Fibroblast of lung (primary cell): ENCODE measurements around the gene CCR7. TPM values are rescaled to one million over a fixed set of nuclear protein-coding genes. Genes with fewer than 3 reads are reported as not detected.
A peak's percentile ranks its signal among the peaks of the same experiment; 100 is the strongest.

Experiments used
- DNase-seq, 2 donors: peaks; one replicate each; pipeline versions ENCODE4 v3.0.0 to v3.0.0-alpha.2; 2010; ENCODE audit warnings: low read depth in 2 of 2
- H2AFZ ChIP-seq: 2 replicates; pipeline ENCODE4 v1.5.1; 2012; ENCODE audit warnings: low read length, control low read depth, inconsistent platforms
- H3K27ac ChIP-seq: 2 replicates; pipeline ENCODE4 v1.5.1; 2011; ENCODE audit warnings: low read length, control low read depth; ENCODE audit not compliant: insufficient read depth
- H3K27me3 ChIP-seq: 2 replicates; pipeline ENCODE4 v1.5.1; 2011; ENCODE audit warnings: mild to moderate bottlenecking, low read length; ENCODE audit not compliant: control insufficient read depth, insufficient read depth
- H3K36me3 ChIP-seq: 2 replicates; pipeline ENCODE4 v1.5.1; 2011; ENCODE audit warnings: low read length; ENCODE audit not compliant: control insufficient read depth, insufficient read depth
- H3K4me1 ChIP-seq: 2 replicates; pipeline ENCODE4 v1.5.1; 2011; ENCODE audit warnings: low read length; ENCODE audit not compliant: control insufficient read depth, insufficient read depth; ENCODE audit errors: extremely low read depth
- H3K4me2 ChIP-seq: 2 replicates; pipeline ENCODE4 v1.5.1; 2011; ENCODE audit warnings: low read length, control low read depth; ENCODE audit not compliant: insufficient read depth; ENCODE audit errors: extremely low read depth
- H3K4me3 ChIP-seq, 4 experiments: fragments of 200-600 bp in 1 of 4; sonication (generic) in 1 of 4; replicated peaks in 1 of 4; 2 replicates each; pipeline ENCODE4 v1.5.1; 2011 to 2016; ENCODE audit warnings: low read length in 4 of 4, low read depth in 3 of 4, mild to moderate bottlenecking in 3 of 4, control low read depth in 2 of 4, inconsistent platforms in 1 of 4, mixed read lengths in 1 of 4; ENCODE audit not compliant: insufficient read depth in 1 of 4; ENCODE audit errors: control extremely low read depth in 1 of 4
- H3K79me2 ChIP-seq: 2 replicates; pipeline ENCODE4 v1.5.1; 2012; ENCODE audit warnings: mild to moderate bottlenecking, low read length, inconsistent platforms; ENCODE audit not compliant: control insufficient read depth, insufficient read depth
- H3K9ac ChIP-seq: 2 replicates; pipeline ENCODE4 v1.5.1; 2011; ENCODE audit warnings: mild to moderate bottlenecking, low read length, control low read depth; ENCODE audit not compliant: insufficient read depth
- H3K9me3 ChIP-seq: 2 replicates; pipeline ENCODE4 v1.5.1; 2012; ENCODE audit warnings: low read depth, low read length; ENCODE audit not compliant: control insufficient read depth, insufficient read depth
- H4K20me1 ChIP-seq: 2 replicates; pipeline ENCODE4 v1.5.1; 2011; ENCODE audit warnings: low read length; ENCODE audit not compliant: control insufficient read depth, insufficient read depth; ENCODE audit errors: extremely low read depth
- EZH2 ChIP-seq: IDR thresholded peaks from 2 replicates; pipeline ENCODE4 v1.5.1; 2012; ENCODE audit warnings: low read length, control low read depth, mild to moderate bottlenecking; ENCODE audit errors: missing control alignments
- polyA plus RNA-seq, 2 donors: library from polyadenylated mRNA; depleted of rRNA in 1 of 2; stranded (reverse) in 1 of 2; unstranded in 1 of 2; fragments of >200 nt; gene quantifications; 2 replicates each; pipeline ENCODE4 v1.2.1, GENCODE V29; 2011 to 2012; ENCODE audit warnings: missing spikeins in 1 of 2
- total RNA-seq: library from RNA; depleted of rRNA; stranded (reverse); fragments of >200 nt; gene quantifications from 2 replicates; pipeline ENCODE4 v1.2.1, GENCODE V29; 2014
- TF ChIP-seq, protein P1 (sequence below), 2 donors: IDR thresholded peaks in 1 of 2; conservative IDR thresholded peaks in 1 of 2; 1 replicate in 1 of 2; 2 replicates in 1 of 2; pipeline ENCODE4 v1.5.1; 2011 to 2012; ENCODE audit warnings: low read length in 2 of 2, control low read depth in 1 of 2, inconsistent platforms in 1 of 2, low read depth in 1 of 2, mild to moderate bottlenecking in 1 of 2

CCR7 gene
- total and polyA plus RNA-seq, 2 donors (not counting 1 experiment from before 2014, with no cell fraction given): under 0.01 to 0.10 TPM

DNA sequence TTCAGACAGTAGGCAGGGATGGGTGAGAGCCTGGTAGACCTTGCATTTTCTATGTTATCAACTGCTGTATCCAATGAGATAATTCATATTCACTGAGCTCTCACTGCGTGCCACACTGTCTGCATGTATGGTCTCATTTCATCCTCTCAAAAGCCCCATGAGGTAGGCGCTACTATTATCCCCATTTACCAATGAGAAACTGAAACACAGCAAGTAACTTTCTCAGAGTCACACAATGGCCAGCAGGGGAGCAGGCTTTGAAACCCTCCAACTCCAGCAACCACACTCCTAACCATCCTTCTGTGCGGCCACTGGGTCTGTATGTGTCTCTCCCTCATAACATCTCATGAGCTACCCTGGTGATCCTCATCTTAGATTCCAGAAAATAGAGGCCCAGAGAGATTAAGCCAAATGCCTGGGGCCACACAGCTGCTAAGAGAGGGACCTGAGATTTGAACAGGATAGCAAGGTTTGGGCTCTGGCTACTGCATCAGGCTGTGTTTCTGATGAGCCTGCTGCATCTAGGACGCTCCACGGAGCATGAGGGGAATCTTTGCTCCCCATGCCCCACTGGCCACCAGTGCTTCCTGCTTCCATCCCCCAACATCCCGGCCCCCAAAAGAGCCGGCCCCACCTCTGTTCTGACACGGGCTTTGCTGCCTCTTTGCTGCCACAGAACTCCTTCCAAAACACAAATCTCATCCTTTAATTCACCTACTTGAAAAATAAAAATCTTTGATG, 3.2 kb downstream of the CCR7 start:
- H3K4me1 ChIP-seq: peaks cover 17% of the 10 kb centered on the region
- H3K4me3 ChIP-seq: no peak overlapping the region
- H3K9ac ChIP-seq: no peak overlapping the region
- H3K27me3 ChIP-seq: peaks cover 27% of the 10 kb centered on the region
- no peaks in the 10 kb centered on the region for H3K79me2 ChIP-seq
- TF ChIP-seq EZH2: no peak
- TF ChIP-seq, protein P1, sequence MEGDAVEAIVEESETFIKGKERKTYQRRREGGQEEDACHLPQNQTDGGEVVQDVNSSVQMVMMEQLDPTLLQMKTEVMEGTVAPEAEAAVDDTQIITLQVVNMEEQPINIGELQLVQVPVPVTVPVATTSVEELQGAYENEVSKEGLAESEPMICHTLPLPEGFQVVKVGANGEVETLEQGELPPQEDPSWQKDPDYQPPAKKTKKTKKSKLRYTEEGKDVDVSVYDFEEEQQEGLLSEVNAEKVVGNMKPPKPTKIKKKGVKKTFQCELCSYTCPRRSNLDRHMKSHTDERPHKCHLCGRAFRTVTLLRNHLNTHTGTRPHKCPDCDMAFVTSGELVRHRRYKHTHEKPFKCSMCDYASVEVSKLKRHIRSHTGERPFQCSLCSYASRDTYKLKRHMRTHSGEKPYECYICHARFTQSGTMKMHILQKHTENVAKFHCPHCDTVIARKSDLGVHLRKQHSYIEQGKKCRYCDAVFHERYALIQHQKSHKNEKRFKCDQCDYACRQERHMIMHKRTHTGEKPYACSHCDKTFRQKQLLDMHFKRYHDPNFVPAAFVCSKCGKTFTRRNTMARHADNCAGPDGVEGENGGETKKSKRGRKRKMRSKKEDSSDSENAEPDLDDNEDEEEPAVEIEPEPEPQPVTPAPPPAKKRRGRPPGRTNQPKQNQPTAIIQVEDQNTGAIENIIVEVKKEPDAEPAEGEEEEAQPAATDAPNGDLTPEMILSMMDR (conservative IDR thresholded peaks at IDR 0.05 in 1 of 2, IDR thresholded peaks at IDR 0.05 in 1 of 2; ENCODE audit: low read depth in 1 of 2, low read length in 2 of 2): peak in 1 of 2 donors; percentile 21
- no peak overlapping the region for H3K27ac ChIP-seq
- no peaks in the 10 kb centered on the region for H4K20me1 ChIP-seq
- no peak overlapping the region for H3K4me2 ChIP-seq
- no peak overlapping the region for H2AFZ ChIP-seq
- H3K36me3 ChIP-seq: no peaks in the 10 kb centered on the region
- no peaks in the 10 kb centered on the region for H3K9me3 ChIP-seq
- DNase-seq: no peak

DNA sequence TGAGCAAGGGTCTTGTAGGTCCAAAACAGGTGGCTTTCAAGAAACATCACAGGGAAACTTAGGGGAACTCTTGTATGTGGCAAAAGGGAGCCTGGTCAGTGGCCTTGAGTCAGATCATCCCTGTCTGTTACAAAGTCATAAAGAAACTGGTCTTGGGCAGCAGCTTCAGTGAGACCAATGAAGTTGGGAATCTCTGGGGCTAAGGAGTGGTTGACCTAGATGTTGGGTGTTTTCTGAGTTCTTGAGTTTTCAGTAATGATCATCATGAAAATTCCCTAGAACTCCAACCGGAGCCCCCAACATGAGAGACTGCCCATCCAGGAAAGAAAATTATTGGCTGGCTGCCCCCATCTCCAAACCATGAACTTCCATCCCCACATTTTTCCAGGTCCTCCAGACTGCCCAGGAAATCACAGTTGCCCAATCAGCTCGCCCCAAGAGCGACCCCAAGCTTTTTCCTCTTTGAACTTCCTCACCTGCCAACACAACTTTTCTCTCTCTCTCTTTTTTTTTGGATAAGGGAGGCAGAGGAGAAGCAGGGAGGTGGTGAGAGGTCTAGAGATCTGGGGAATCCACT, 3.9 kb downstream of the CCR7 start:
- Histone ChIP-seq H3K9ac (no peak overlapping the region), H3K27ac (no peak overlapping the region), H2AFZ (no peak overlapping the region), H3K36me3 (no peaks in the 10 kb centered on the region), H3K79me2 (no peaks in the 10 kb centered on the region), H3K4me3 (no peak overlapping the region), H3K4me2 (no peak overlapping the region), H3K4me1 (peaks cover 23% of the 10 kb centered on the region), H4K20me1 (no peaks in the 10 kb centered on the region), H3K27me3 (peaks cover 27% of the 10 kb centered on the region), H3K9me3 (no peaks in the 10 kb centered on the region)
- TF ChIP-seq, protein P1 (conservative IDR thresholded peaks at IDR 0.05 in 1 of 2, IDR thresholded peaks at IDR 0.05 in 1 of 2; ENCODE audit: low read depth in 1 of 2, low read length in 2 of 2): no peak
- no peak for TF ChIP-seq EZH2
- DNase-seq: no peak

DNA sequence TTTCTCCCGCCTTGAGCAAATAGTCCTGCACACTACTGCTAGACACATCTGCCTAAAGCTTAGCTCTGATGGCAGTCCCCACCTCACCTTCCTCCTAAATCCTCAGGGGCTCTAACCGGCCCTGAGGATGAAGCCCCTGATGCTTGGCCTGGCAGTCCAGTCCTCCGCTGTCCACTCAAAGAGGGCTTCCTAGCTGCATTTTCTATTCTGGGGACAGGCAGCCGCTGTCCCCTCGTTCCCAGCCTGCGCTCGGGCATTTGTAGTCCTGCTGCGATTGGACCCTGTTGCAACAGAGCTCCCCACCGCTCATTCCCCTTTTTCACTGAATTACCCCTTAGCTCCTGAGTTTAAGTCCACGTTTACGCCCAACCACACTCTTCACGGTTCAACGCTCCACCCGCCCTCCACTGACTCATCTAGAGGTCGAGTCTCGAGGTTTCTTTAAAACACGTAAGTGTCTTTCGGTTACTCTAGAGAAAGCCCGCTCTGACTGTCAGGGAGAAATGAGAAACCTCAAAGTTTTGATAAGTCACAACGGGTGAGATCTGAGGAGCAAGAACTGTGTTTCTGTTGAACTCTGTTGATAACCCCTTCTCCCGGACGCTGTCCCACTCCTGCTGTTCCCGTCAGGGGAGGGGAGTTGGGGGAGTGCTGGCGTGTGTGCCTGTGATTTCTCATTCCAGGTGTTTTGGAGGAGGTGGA, 4.5 kb downstream of the CCR7 start:
- Histone ChIP-seq H3K4me3 (peak overlapping the region in 1 of 4 experiments; percentile 5), H3K79me2 (no peaks in the 10 kb centered on the region), H3K4me1 (peaks cover 25% of the 10 kb centered on the region), H4K20me1 (no peaks in the 10 kb centered on the region), H3K27me3 (peaks cover 27% of the 10 kb centered on the region), H3K9me3 (no peaks in the 10 kb centered on the region), H2AFZ (peak overlapping the region; percentile 38), H3K9ac (no peak overlapping the region), H3K27ac (no peak overlapping the region), H3K36me3 (no peaks in the 10 kb centered on the region), H3K4me2 (peak overlapping the region; percentile 59)
- TF ChIP-seq, protein P1 (conservative IDR thresholded peaks at IDR 0.05 in 1 of 2, IDR thresholded peaks at IDR 0.05 in 1 of 2; ENCODE audit: low read depth in 1 of 2, low read length in 2 of 2): no peak
- no peak for TF ChIP-seq EZH2
- DNase-seq: peak; percentile 76 to 92
